GM23248 (cell line): ENCODE results near the gene HPD.

ENCODE experiments used
- EZH2 ChIP-seq: fragments of 200-600 bp; sonication (generic); IDR thresholded peaks from 2 replicates; pipeline ENCODE4 v1.6.1; 2018; ENCODE audit warnings: antibody characterized with exemption, mild to moderate bottlenecking; ENCODE audit not compliant: insufficient read depth, poor library complexity, severe bottlenecking
- EZH2phosphoT487 ChIP-seq: fragments of 200-600 bp; sonication (generic); IDR thresholded peaks from 2 replicates; pipeline ENCODE4 v1.6.1; 2018; ENCODE audit warnings: antibody characterized with exemption, moderate library complexity, mild to moderate bottlenecking, low read depth; ENCODE audit not compliant: insufficient read depth

GRCh38 chr12:121892673-121893561, 34.3 kb upstream of the HPD start:
- no peak for TF ChIP-seq EZH2
- no peak for TF ChIP-seq EZH2phosphoT487
